ELR (cell line): ENCODE data around the gene SP140L.
"Not testable (repeated sequence)": the region's sequence is repeated elsewhere in the genome, so short reads cannot be mapped to it uniquely, and the experiment has no call there.

Experiments
- DNase-seq: peaks from one replicate; pipeline ENCODE4 v3.0.0-alpha.2; 2015; ENCODE audit warnings: low read depth

Gene SP140L

GRCh38 chr2:230326453-230327417 is at the start of gene SP140L:
SP140L (plus strand) TSS chr2:230327193; CDS start chr2:230327270, 77 bp downstream.
- peak; percentile 91 for DNase-seq

- DNase-seq, result no peak
Measured at GRCh38 chr2:230282936-230283335, 44.1 kb upstream of the SP140L start.

- DNase-seq, result no peak
Measured at GRCh38 chr2:230286048-230286447, 40.9 kb upstream of the SP140L start.

- DNase-seq, result peak; percentile 54
Measured at GRCh38 chr2:230289311-230289710, 37.7 kb upstream of the SP140L start.

- no peak for DNase-seq
Measured at GRCh38 chr2:230295192-230295591, 31.8 kb upstream of the SP140L start.

- no peak for DNase-seq
Measured at GRCh38 chr2:230296917-230297316, 30.1 kb upstream of the SP140L start.

GRCh38 chr2:230299618-230300017 is 27.4 kb upstream of the SP140L start:
- no peak for DNase-seq

- no peak for DNase-seq
Measured at GRCh38 chr2:230305416-230306275, 21.3 kb upstream of the SP140L start.

GRCh38 chr2:230306474-230306873 is 20.5 kb upstream of the SP140L start:
- no peak for DNase-seq

- DNase-seq, result no peak
Measured at GRCh38 chr2:230307485-230307884, 19.5 kb upstream of the SP140L start.

GRCh38 chr2:230308402-230309000 is 18.5 kb upstream of the SP140L start:
- DNase-seq, result no peak

GRCh38 chr2:230310792-230311191 is 16.2 kb upstream of the SP140L start:
- DNase-seq, result not testable (repeated sequence)

GRCh38 chr2:230311634-230312033 is 15.4 kb upstream of the SP140L start:
- not testable (repeated sequence) for DNase-seq

GRCh38 chr2:230312638-230313037 is 14.4 kb upstream of the SP140L start:
- DNase-seq, result peak; percentile 86

GRCh38 chr2:230317366-230317765 is 9.6 kb upstream of the SP140L start:
- no peak for DNase-seq

GRCh38 chr2:230318190-230319121 is 8.5 kb upstream of the SP140L start:
- no peak for DNase-seq

GRCh38 chr2:230319211-230319862 is 7.7 kb upstream of the SP140L start:
- no peak for DNase-seq

- DNase-seq, result no peak
Measured at GRCh38 chr2:230321031-230321430, 6.0 kb upstream of the SP140L start.

- DNase-seq, result no peak
Measured at GRCh38 chr2:230322561-230323384, 4.2 kb upstream of the SP140L start.
